HCT116 (cell line): ENCODE data around the gene WNK2. TPM values are rescaled to one million over a fixed set of nuclear protein-coding genes. Genes with fewer than 3 reads are reported as not detected.

Experiments used
- ATAC-seq: fragments of 200-7000 bp; cut with Tn5 transposase; 2 replicates; pipeline ENCODE4 v1.9.1; 2020; ENCODE audit warnings: mild to moderate bottlenecking, moderate library complexity
- BruUV-seq: library from RNA; stranded (reverse); fragments of 400-500 nt; replicated peaks from 2 replicates; lab custom pipeline; 2021; lab: Mats Ljungman, UMichigan
- CTCF ChIA-PET: fragments of 300-600 bp; sonication (Branson Sonifier 250); formaldehyde crosslinking; loops from one replicate; lab custom pipeline; 2021; ENCODE audit warnings: antibody characterized with exemption; lab: Charles Lee
- POLR2A ChIA-PET: fragments of 300-600, 350-600 bp; sonication (Branson Sonifier 250); formaldehyde crosslinking; loops from one replicate; lab custom pipeline; 2021; ENCODE audit warnings: antibody characterized with exemption; lab: Charles Lee
- RAD21 ChIA-PET, 2 experiments: fragments of 300-600 bp; sonication (Branson Sonifier 250); formaldehyde crosslinking; loops; one replicate each; lab custom pipeline; 2023; ENCODE audit warnings: low total read pairs in 2 of 2; ENCODE audit not compliant: uncharacterized antibody in 2 of 2, unreplicated experiment in 2 of 2, low non-redundant PET in 1 of 2; lab: Charles Lee
- DNase-seq: peaks from one replicate; pipeline ENCODE4 v3.0.0-alpha.2; 2010; ENCODE audit warnings: low read depth, low spot score
- H2AFZ ChIP-seq: fragments of 200-600 bp; shearing (Covaris generic), sonication (generic); 2 replicates; pipeline ENCODE4 v1.6.1; 2017; ENCODE audit warnings: low read depth, mixed run types, mixed read lengths, antibody characterized with exemption, low read length; ENCODE audit not compliant: poor library complexity, severe bottlenecking
- H3K27ac ChIP-seq: 2 replicates; pipeline ENCODE4 v1.5.1; 2012; ENCODE audit warnings: low read depth, low read length
- H3K27me3 ChIP-seq: fragments of 200-600 bp; sonication (generic); 2 replicates; pipeline ENCODE4 v1.6.1; 2016; ENCODE audit warnings: mixed run types, low read length, mixed read lengths; ENCODE audit not compliant: insufficient read depth
- H3K36me3 ChIP-seq, 2 experiments: fragments of 200-500 bp in 1 of 2; fragments of 200-600 bp in 1 of 2; sonication (Bioruptor generic) in 1 of 2; sonication (generic) in 1 of 2; 2 replicates each; pipeline versions ENCODE4 v1.5.1 to v1.6.1; 2014 to 2016; ENCODE audit warnings: low read length in 2 of 2, inconsistent platforms in 1 of 2, mixed read lengths in 1 of 2, mixed run types in 1 of 2; ENCODE audit not compliant: insufficient read depth in 2 of 2, control insufficient read depth in 1 of 2
- H3K4me1 ChIP-seq, 2 experiments: fragments of 200-600 bp in 1 of 2; sonication (generic) in 1 of 2; 2 replicates each; pipeline versions ENCODE4 v1.5.1 to v1.6.1; 2012 to 2017; ENCODE audit warnings: low read length in 2 of 2, inconsistent platforms in 1 of 2, mild to moderate bottlenecking in 1 of 2, mixed read lengths in 1 of 2, mixed run types in 1 of 2, moderate library complexity in 1 of 2; ENCODE audit not compliant: insufficient read depth in 2 of 2, control insufficient read depth in 1 of 2
- H3K4me2 ChIP-seq: fragments of 200-600 bp; sonication (generic); 2 replicates; pipeline ENCODE4 v1.6.1; 2017; ENCODE audit warnings: mixed run types, low read length, mixed read lengths
- H3K4me3 ChIP-seq, 2 experiments: fragments of 200-600 bp in 1 of 2; sonication (generic) in 1 of 2; replicated peaks in 1 of 2; 2 replicates each; pipeline ENCODE4 v1.5.1; 2011 to 2016; ENCODE audit warnings: low read length in 2 of 2, control low read depth in 1 of 2, low read depth in 1 of 2, mild to moderate bottlenecking in 1 of 2, mixed read lengths in 1 of 2, mixed run types in 1 of 2
- H3K79me2 ChIP-seq: fragments of 200-600 bp; sonication (generic); 2 replicates; pipeline ENCODE4 v1.6.1; 2017; ENCODE audit warnings: mild to moderate bottlenecking, mixed run types, low read length, moderate library complexity, mixed read lengths; ENCODE audit not compliant: insufficient read depth
- H3K9ac ChIP-seq: fragments of 200-600 bp; sonication (generic); 2 replicates; pipeline ENCODE4 v1.6.1; 2016; ENCODE audit warnings: low read length, mixed read lengths
- H3K9me2 ChIP-seq: fragments of 200-600 bp; sonication (generic), shearing (Covaris generic); 2 replicates; pipeline ENCODE4 v1.6.1; 2017; ENCODE audit warnings: mixed run types, mild to moderate bottlenecking, moderate library complexity; ENCODE audit not compliant: insufficient read depth
- H3K9me3 ChIP-seq, 2 experiments: fragments of 200-500 bp in 1 of 2; fragments of 200-600 bp in 1 of 2; sonication (Bioruptor generic) in 1 of 2; sonication (generic) in 1 of 2; 2 replicates each; pipeline ENCODE4 v1.6.1; 2014 to 2017; ENCODE audit warnings: low read length in 2 of 2, mixed read lengths in 2 of 2, inconsistent platforms in 1 of 2, low read depth in 1 of 2, mild to moderate bottlenecking in 1 of 2, mixed run types in 1 of 2, moderate library complexity in 1 of 2; ENCODE audit not compliant: control insufficient read depth in 1 of 2, insufficient read depth in 1 of 2
- H4K20me1 ChIP-seq: fragments of 200-600 bp; sonication (generic), shearing (Covaris generic); 2 replicates; pipeline ENCODE4 v1.6.1; 2017; ENCODE audit warnings: mixed run types, mild to moderate bottlenecking, moderate library complexity; ENCODE audit not compliant: insufficient read depth
- CBX3 ChIP-seq: IDR thresholded peaks from 2 replicates; pipeline ENCODE4 v1.6.1; 2012; ENCODE audit warnings: low read depth
- CEBPB ChIP-seq: IDR thresholded peaks from 2 replicates; pipeline ENCODE4 v1.6.1; 2012; ENCODE audit warnings: low read depth
- EGR1 ChIP-seq: IDR thresholded peaks from 2 replicates; pipeline ENCODE4 v1.6.1; 2012; ENCODE audit warnings: low read depth
- EZH2 ChIP-seq: fragments of 200-600 bp; sonication (generic); IDR thresholded peaks from 2 replicates; pipeline ENCODE4 v1.6.1; 2017; ENCODE audit warnings: antibody characterized with exemption, mixed run types
- FOSL1 ChIP-seq: IDR thresholded peaks from 2 replicates; pipeline ENCODE4 v1.6.1; 2012; ENCODE audit warnings: low read depth
- JUND ChIP-seq: IDR thresholded peaks from 2 replicates; pipeline ENCODE4 v1.6.1; 2012
- POLR2A ChIP-seq: IDR thresholded peaks from 2 replicates; pipeline ENCODE4 v1.7.0; 2011; ENCODE audit warnings: borderline replicate concordance; ENCODE audit not compliant: insufficient read depth, insufficient read length; ENCODE audit errors: extremely low read depth
- RAD21 ChIP-seq: IDR thresholded peaks from 2 replicates; pipeline ENCODE4 v1.6.1; 2012; ENCODE audit warnings: low read depth, mild to moderate bottlenecking
- SP1 ChIP-seq: IDR thresholded peaks from 2 replicates; pipeline ENCODE4 v1.6.1; 2012; ENCODE audit warnings: low read depth
- SRF ChIP-seq: IDR thresholded peaks from 2 replicates; pipeline ENCODE4 v1.6.1; 2012; ENCODE audit warnings: low read depth
- TCF7L2 ChIP-seq: IDR thresholded peaks from 2 replicates; pipeline ENCODE4 v1.7.0; 2011; ENCODE audit warnings: borderline replicate concordance, inconsistent platforms; ENCODE audit not compliant: insufficient read depth, insufficient read length; ENCODE audit errors: extremely low read depth
- YY1 ChIP-seq: IDR thresholded peaks from 2 replicates; pipeline ENCODE4 v1.6.1; 2011; ENCODE audit warnings: low read length, low read depth, moderate library complexity, mild to moderate bottlenecking; ENCODE audit not compliant: insufficient replicate concordance; ENCODE audit errors: extremely low read depth
- ZBTB33 ChIP-seq: IDR thresholded peaks from 2 replicates; pipeline ENCODE4 v1.6.1; 2011; ENCODE audit warnings: mild to moderate bottlenecking, low read length, moderate library complexity; ENCODE audit not compliant: insufficient replicate concordance; ENCODE audit errors: extremely low read depth
- ZFX ChIP-seq: fragments of 450-650 bp; IDR thresholded peaks from 2 replicates; pipeline ENCODE4 v1.6.1; 2017
- intact Hi-C: fragments of 100-400 bp; cut with micrococcal nuclease; formaldehyde crosslinking; loops from 2 replicates; pipeline ENCODE4 v1.10.0; 2022
- total RNA-seq: library from RNA; stranded (reverse); gene quantifications from one replicate; pipeline ENCODE4 v1.2.1, GENCODE V29; 2021; ENCODE audit not compliant: unreplicated experiment
- TF ChIP-seq, protein P1 (sequence below): IDR thresholded peaks from 2 replicates; pipeline ENCODE4 v1.6.1; 2012

WNK2 gene
- total RNA-seq, 1 experiment from 2014 or later: 24.4 TPM

DNA sequence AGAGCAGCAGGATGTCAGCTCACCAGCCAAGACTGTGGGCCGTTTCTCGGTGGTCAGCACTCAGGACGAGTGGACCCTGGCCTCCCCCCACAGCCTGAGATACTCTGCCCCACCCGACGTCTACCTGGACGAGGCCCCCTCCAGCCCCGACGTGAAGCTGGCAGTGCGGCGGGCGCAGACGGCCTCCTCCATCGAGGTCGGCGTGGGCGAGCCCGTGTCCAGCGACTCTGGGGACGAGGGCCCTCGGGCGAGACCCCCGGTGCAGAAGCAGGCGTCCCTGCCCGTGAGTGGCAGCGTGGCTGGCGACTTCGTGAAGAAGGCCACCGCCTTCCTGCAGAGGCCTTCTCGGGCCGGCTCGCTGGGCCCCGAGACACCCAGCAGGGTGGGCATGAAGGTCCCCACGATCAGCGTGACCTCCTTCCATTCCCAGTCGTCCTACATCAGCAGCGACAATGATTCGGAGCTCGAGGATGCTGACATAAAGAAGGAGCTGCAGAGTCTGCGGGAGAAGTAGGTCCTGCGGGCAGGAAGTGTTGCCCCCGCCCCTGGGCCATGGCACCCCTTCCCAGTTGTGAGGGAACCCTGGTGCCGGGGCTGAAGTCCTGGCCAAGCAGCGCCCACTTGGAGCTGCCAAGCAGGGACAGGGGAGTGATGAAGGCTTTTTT is 108.9 kb downstream of the WNK2 start:
- POLR2A ChIA-PET: no interaction called here
- no peak for TF ChIP-seq YY1
- TF ChIP-seq ZBTB33: no peak
- TF ChIP-seq FOSL1: no peak
- TF ChIP-seq CEBPB: no peak
- no peak for TF ChIP-seq CBX3
- no peak for TF ChIP-seq JUND
- no peak for TF ChIP-seq EZH2
- TF ChIP-seq POLR2A: no peak
- TF ChIP-seq RAD21: no peak
- no peak for TF ChIP-seq TCF7L2
- no peak for TF ChIP-seq ZFX
- TF ChIP-seq, protein P1, sequence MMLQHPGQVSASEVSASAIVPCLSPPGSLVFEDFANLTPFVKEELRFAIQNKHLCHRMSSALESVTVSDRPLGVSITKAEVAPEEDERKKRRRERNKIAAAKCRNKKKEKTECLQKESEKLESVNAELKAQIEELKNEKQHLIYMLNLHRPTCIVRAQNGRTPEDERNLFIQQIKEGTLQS: no peak
- no peak for TF ChIP-seq EGR1
- no peak for TF ChIP-seq SRF
- TF ChIP-seq SP1: no peak
- H3K9ac ChIP-seq: no peak overlapping the region
- H3K4me3 ChIP-seq: no peak overlapping the region
- ATAC-seq: no peak
- no peaks in the 10 kb centered on the region for H3K4me1 ChIP-seq
- no peak overlapping the region for H3K4me2 ChIP-seq
- RAD21 ChIA-PET: interaction anchor here in 1 of 2 experiments (0.7 kb wide), 1 partner anchor 524 kb away, joined by 4 read pairs; no protein-coding TSS in a partner anchor
- CTCF ChIA-PET: no interaction called here
- no peaks in the 10 kb centered on the region for H3K9me3 ChIP-seq
- H3K36me3 ChIP-seq: no peaks in the 10 kb centered on the region
- no peaks in the 10 kb centered on the region for H3K79me2 ChIP-seq
- intact Hi-C loops: no loop called here
- no peaks in the 10 kb centered on the region for H4K20me1 ChIP-seq
- no peaks in the 10 kb centered on the region for H3K27me3 ChIP-seq
- no peak overlapping the region for H3K27ac ChIP-seq
- H2AFZ ChIP-seq: no peak overlapping the region
- DNase-seq: no peak
- no peaks in the 10 kb centered on the region for H3K9me2 ChIP-seq
- no TSS peak for BruUV-seq
